Activated CD4-positive, alpha-beta T cell treated with anti-CD3 and anti-CD28 coated beads for 36 hours (primary cell): ENCODE results near the gene TGM5. TPM values are rescaled to one million over a fixed set of nuclear protein-coding genes. Genes with fewer than 3 reads are reported as not detected.

Experiments
- ATAC-seq: fragments of 200-7000 bp; cut with Tn5 transposase; one replicate; pipeline ENCODE4 v1.10.0; 2021; ENCODE audit warnings: mild to moderate bottlenecking, moderate library complexity
- CTCF ChIA-PET: fragments of 350-600 bp; sonication (Branson Sonifier 250); formaldehyde crosslinking; loops from one replicate; lab custom pipeline; 2021; ENCODE audit warnings: antibody characterized with exemption; lab: Charles Lee
- POLR2A ChIA-PET: fragments of 350-600 bp; sonication (Branson Sonifier 250); formaldehyde crosslinking; loops from one replicate; lab custom pipeline; 2021; ENCODE audit warnings: antibody characterized with exemption, inconsistent platforms; lab: Charles Lee
- DNase-seq: peaks from one replicate; pipeline ENCODE4 v3.0.0-alpha.2; 2020
- H3K27ac Mint-ChIP-seq: one replicate; pipeline ENCODE4 v1.8.0; 2021; ENCODE audit warnings: mixed read lengths
- H3K27me3 Mint-ChIP-seq: one replicate; pipeline ENCODE4 v1.8.0; 2021; ENCODE audit warnings: mixed read lengths
- H3K36me3 Mint-ChIP-seq: one replicate; pipeline ENCODE4 v1.8.0; 2021; ENCODE audit warnings: low read depth, mixed read lengths
- H3K4me1 Mint-ChIP-seq: one replicate; pipeline ENCODE4 v1.8.0; 2021; ENCODE audit warnings: mixed read lengths
- H3K4me3 Mint-ChIP-seq: one replicate; pipeline ENCODE4 v1.8.0; 2021; ENCODE audit warnings: mild to moderate bottlenecking, moderate library complexity, mixed read lengths
- H3K9me3 Mint-ChIP-seq: one replicate; pipeline ENCODE4 v1.8.0; 2021; ENCODE audit warnings: low read depth, mixed read lengths
- intact Hi-C, 2 experiments: fragments of 100-400 bp; cut with DNase I in 1 of 2; cut with micrococcal nuclease in 1 of 2; formaldehyde crosslinking; loops; one replicate each; pipeline versions ENCODE4 v1.14.2 to v1.15.1; 2022 to 2024; cut with DNase I, micrococcal nuclease
- total RNA-seq, 2 experiments: library from RNA; stranded (reverse); gene quantifications; one replicate each; pipeline ENCODE4 v1.2.3, GENCODE V29; 2021

TGM5 gene
- total RNA-seq, 2 experiments from 2014 or later = not detected

DNA sequence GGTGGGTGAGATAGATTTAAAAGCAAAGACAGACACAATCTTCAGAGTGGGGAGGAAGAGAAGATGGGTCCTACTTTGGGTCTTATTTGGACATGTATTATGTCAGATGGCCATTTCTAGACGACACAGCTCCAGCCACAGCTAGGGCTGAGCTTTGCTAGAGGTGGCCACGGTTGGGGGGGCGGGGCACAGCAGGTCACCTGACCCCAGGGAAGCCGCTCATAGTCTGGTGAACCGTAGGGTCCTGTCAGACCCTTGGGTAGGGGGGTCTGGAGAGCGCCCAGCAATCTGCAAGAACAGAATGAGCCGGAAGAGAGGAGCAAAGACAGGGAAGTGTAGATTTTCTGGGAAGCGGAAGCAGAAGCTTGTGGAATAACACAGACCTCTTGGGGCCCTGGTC is 52.6 kb downstream of the TGM5 start:
- no peaks in the 10 kb centered on the region for H3K9me3 Mint-ChIP-seq
- CTCF ChIA-PET = interaction anchor here (0.6 to 2.4 kb wide), 5 partner anchors 9 to 411 kb away, joined by 3 to 7 read pairs (median 3); no protein-coding TSS in a partner anchor
- no peak overlapping the region for H3K27ac Mint-ChIP-seq
- no peak for DNase-seq
- no peak for ATAC-seq
- POLR2A ChIA-PET = no interaction called here
- H3K4me1 Mint-ChIP-seq = no peaks in the 10 kb centered on the region
- no peaks in the 10 kb centered on the region for H3K36me3 Mint-ChIP-seq
- no peak overlapping the region for H3K4me3 Mint-ChIP-seq
- H3K27me3 Mint-ChIP-seq = no peaks in the 10 kb centered on the region
- intact Hi-C loops = no loop called here

- H3K27ac Mint-ChIP-seq = no peak overlapping the region
- ATAC-seq = no peak
- ChIA-PET POLR2A (no interaction called here), CTCF (interaction anchor here (1.2 to 2.4 kb wide), 3 partner anchors 9 to 72 kb away, joined by 3 to 7 read pairs (median 7); no protein-coding TSS in a partner anchor)
- no peaks in the 10 kb centered on the region for H3K27me3 Mint-ChIP-seq
- no peaks in the 10 kb centered on the region for H3K9me3 Mint-ChIP-seq
- no peaks in the 10 kb centered on the region for H3K36me3 Mint-ChIP-seq
- intact Hi-C loops = no loop called here
- no peak overlapping the region for H3K4me3 Mint-ChIP-seq
- no peaks in the 10 kb centered on the region for H3K4me1 Mint-ChIP-seq
- no peak for DNase-seq
Measured at GRCh38 chr15:43213466-43213865, 53.3 kb downstream of the TGM5 start.

GRCh38 chr15:43212951-43213350 is 53.8 kb downstream of the TGM5 start:
- ChIA-PET POLR2A (no interaction called here), CTCF (interaction anchor here (1.2 to 2.4 kb wide), 3 partner anchors 8 to 73 kb away, joined by 3 to 7 read pairs (median 7); no protein-coding TSS in a partner anchor)
- Mint-ChIP-seq H3K9me3 (no peaks in the 10 kb centered on the region), H3K27ac (no peak overlapping the region), H3K4me3 (no peak overlapping the region), H3K4me1 (no peaks in the 10 kb centered on the region), H3K36me3 (no peaks in the 10 kb centered on the region), H3K27me3 (peaks cover 2% of the 10 kb centered on the region)
- ATAC-seq (no peak), DNase-seq (no peak)
- intact Hi-C loops = no loop called here

DNA sequence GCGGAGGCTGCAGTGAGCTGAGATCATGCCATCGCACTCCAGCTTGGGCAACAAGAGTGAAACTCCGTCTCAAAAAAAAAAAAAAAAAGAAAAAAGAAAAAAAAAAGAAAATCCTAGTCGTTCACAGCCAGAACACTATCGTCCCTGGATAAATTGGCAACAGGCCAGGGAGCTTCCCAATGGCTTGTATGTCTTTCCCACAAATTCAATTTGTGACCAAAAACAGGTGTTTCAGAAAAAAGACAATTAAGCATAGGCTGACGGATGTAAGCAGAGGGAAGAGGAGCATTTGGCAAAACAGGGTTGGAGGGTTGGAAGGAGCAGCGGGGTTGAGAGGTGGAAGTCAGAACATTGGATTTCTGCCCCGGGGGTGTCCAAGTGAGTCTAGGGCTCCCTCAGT is 54.4 kb downstream of the TGM5 start:
- Mint-ChIP-seq H3K4me3 (no peak overlapping the region), H3K27ac (no peak overlapping the region), H3K4me1 (no peaks in the 10 kb centered on the region), H3K36me3 (no peaks in the 10 kb centered on the region), H3K9me3 (no peaks in the 10 kb centered on the region), H3K27me3 (peaks cover 2% of the 10 kb centered on the region)
- ChIA-PET CTCF (interaction anchor here (1.2 to 2.4 kb wide), 2 partner anchors 13 to 73 kb away, joined by 3 to 7 read pairs; no protein-coding TSS in a partner anchor), POLR2A (interaction anchor here (0.6 kb wide), 1 partner anchor 39 kb away, joined by 5 read pairs; no protein-coding TSS in a partner anchor)
- intact Hi-C loops = no loop called here
- DNase-seq (no peak), ATAC-seq (no peak)

DNA sequence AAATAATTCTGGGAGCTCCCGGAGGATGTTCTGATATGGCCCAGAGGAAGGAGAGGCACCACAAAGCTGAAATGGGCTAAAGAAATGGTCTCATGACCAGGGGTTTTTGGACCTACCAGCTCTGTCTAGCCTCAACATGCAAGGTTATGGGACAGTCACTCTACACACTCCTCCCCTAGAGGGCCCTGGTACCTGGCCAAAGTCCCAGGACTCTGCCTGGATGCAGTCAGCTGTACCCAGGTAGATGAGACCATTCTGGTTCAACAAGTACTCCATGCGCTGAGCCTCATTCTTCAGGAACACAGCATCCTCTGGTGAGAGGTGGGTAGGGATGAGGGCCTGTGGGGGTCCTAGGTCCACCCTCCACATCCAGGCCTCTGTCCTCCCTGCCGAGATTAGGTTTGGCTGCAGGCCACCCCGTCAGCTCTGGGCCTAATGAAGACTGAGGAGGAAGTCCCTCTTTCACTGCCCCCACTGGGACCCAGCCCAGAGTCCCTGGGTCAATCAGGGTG is 55.4 kb downstream of the TGM5 start:
- POLR2A ChIA-PET = no interaction called here

DNA sequence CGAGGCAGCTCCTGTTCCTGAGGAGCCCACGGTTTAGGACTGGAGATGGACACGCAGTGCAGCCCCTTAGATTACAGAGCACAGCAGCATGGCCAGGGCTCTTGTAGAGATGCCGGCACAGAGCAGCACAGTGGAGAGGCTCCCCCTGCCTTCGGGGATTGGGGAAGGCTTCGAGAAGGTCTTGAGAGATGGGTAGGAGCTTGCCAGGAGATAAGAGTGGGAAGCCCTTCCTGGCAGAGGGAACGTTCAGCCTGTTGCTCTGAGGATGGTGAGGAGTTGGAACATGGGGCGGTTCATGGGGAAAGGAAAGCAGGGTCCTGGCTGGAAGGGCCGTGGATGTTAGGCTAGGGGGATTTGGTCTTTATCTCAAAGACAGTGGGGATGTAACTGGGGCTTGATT is 55.9 kb downstream of the TGM5 start:
- Mint-ChIP-seq H3K27ac (no peak overlapping the region), H3K4me3 (no peak overlapping the region), H3K9me3 (no peaks in the 10 kb centered on the region), H3K27me3 (peaks cover 2% of the 10 kb centered on the region), H3K36me3 (no peaks in the 10 kb centered on the region), H3K4me1 (no peaks in the 10 kb centered on the region)
- ATAC-seq (no peak), DNase-seq (no peak)
- intact Hi-C loops = no loop called here
- POLR2A ChIA-PET = no interaction called here
- CTCF ChIA-PET = interaction anchor here (0.8 to 1.1 kb wide), 4 partner anchors 14 to 79 kb away, joined by 3 to 4 read pairs (median 3); no protein-coding TSS in a partner anchor

More for the DNA sequence above, 55.4 kb downstream of the TGM5 start:
- ATAC-seq (no peak), DNase-seq (no peak)
- Mint-ChIP-seq H3K9me3 (no peaks in the 10 kb centered on the region), H3K27me3 (peaks cover 2% of the 10 kb centered on the region), H3K27ac (no peak overlapping the region), H3K4me1 (no peaks in the 10 kb centered on the region), H3K4me3 (no peak overlapping the region), H3K36me3 (no peaks in the 10 kb centered on the region)
- CTCF ChIA-PET = interaction anchor here (0.7 to 1.1 kb wide), 5 partner anchors 14 to 80 kb away, joined by 3 to 4 read pairs (median 3); no protein-coding TSS in a partner anchor
- intact Hi-C loops = no loop called here

- DNase-seq (no peak), ATAC-seq (no peak)
- H3K9me3 Mint-ChIP-seq = no peaks in the 10 kb centered on the region
- H3K27ac Mint-ChIP-seq = no peak overlapping the region
- intact Hi-C loops = no loop called here
- ChIA-PET CTCF (interaction anchor here (0.6 to 1.1 kb wide), 3 partner anchors 14 to 26 kb away, joined by 3 to 4 read pairs (median 3); no protein-coding TSS in a partner anchor), POLR2A (no interaction called here)
- no peak overlapping the region for H3K4me3 Mint-ChIP-seq
- no peaks in the 10 kb centered on the region for H3K36me3 Mint-ChIP-seq
- H3K4me1 Mint-ChIP-seq = no peaks in the 10 kb centered on the region
- H3K27me3 Mint-ChIP-seq = peaks cover 2% of the 10 kb centered on the region
Measured at GRCh38 chr15:43210172-43210745, 56.5 kb downstream of the TGM5 start.

- ChIA-PET POLR2A (no interaction called here), CTCF (interaction anchor here (1.0 kb wide), 1 partner anchor 16 kb away, joined by 3 read pairs; no protein-coding TSS in a partner anchor)
- Mint-ChIP-seq H3K4me1 (peaks cover 2% of the 10 kb centered on the region), H3K36me3 (no peaks in the 10 kb centered on the region), H3K9me3 (no peaks in the 10 kb centered on the region), H3K27me3 (peaks cover 2% of the 10 kb centered on the region), H3K4me3 (no peak overlapping the region), H3K27ac (no peak overlapping the region)
- DNase-seq = no peak
- ATAC-seq = no peak
- intact Hi-C loops = no loop called here
Measured at GRCh38 chr15:43209059-43209824, 57.5 kb downstream of the TGM5 start.

GRCh38 chr15:43208052-43209002 is 58.4 kb downstream of the TGM5 start:
- ATAC-seq = no peak
- CTCF ChIA-PET = interaction anchor here (0.8 kb wide), 1 partner anchor 394 kb away, joined by 4 read pairs; no protein-coding TSS in a partner anchor
- POLR2A ChIA-PET = no interaction called here

GRCh38 chr15:43207024-43207423 is 59.7 kb downstream of the TGM5 start:
- DNase-seq (no peak), ATAC-seq (no peak)
- Mint-ChIP-seq H3K4me3 (no peak overlapping the region), H3K27ac (no peak overlapping the region), H3K9me3 (no peaks in the 10 kb centered on the region), H3K4me1 (peaks cover 4% of the 10 kb centered on the region), H3K36me3 (no peaks in the 10 kb centered on the region), H3K27me3 (peaks cover 2% of the 10 kb centered on the region)
- POLR2A ChIA-PET = no interaction called here
- intact Hi-C loops = no loop called here
- CTCF ChIA-PET = interaction anchor here (0.7 to 0.8 kb wide), 2 partner anchors 23 to 392 kb away, joined by 3 to 4 read pairs; no protein-coding TSS in a partner anchor

More at GRCh38 chr15:43208052-43209002, 58.4 kb downstream of the TGM5 start:
- Mint-ChIP-seq H3K27me3 (peaks cover 2% of the 10 kb centered on the region), H3K36me3 (no peaks in the 10 kb centered on the region), H3K4me3 (no peak overlapping the region), H3K4me1 (peaks cover 4% of the 10 kb centered on the region), H3K9me3 (no peaks in the 10 kb centered on the region), H3K27ac (no peak overlapping the region)
- intact Hi-C loops = no loop called here
- no peak for DNase-seq
